ENCODE results near the gene TMA7. TPM values are rescaled to one million over a fixed set of nuclear protein-coding genes. Genes with fewer than 3 reads are reported as not detected.

The TMA7 gene
- total RNA-seq, 3 donors from 2014 or later = 130 to 193 (median 153) TPM

DNA sequence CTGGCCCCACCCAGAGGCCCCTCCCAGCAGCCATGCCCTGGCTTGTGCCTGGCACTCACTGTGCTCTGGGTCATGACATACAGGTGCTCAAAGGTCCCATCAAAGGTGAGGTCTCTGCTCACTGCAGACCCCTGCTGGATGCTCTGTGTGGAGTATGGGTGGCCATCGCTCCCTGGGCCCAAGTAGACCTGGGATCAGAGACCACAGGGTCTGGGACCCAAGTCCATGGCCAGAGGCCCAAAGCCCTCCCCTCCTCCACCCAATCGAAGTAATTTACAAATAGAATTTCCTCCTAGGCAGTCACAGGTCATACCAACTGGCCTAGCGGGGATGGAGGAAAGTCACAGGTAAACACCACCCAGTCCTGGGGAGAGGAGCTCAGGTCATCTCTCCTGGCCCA lies 17.8 kb upstream of the TMA7 start:
- Histone ChIP-seq H3K9me3 (no peaks in the 10 kb centered on the region), H3K4me3 (no peak overlapping the region), H3K4me1 (ENCODE audit: low read depth) (peaks cover 14% of the 10 kb centered on the region), H3K36me3 (ENCODE audit: low read depth) (no peaks in the 10 kb centered on the region)
- TF ChIP-seq, protein P1, sequence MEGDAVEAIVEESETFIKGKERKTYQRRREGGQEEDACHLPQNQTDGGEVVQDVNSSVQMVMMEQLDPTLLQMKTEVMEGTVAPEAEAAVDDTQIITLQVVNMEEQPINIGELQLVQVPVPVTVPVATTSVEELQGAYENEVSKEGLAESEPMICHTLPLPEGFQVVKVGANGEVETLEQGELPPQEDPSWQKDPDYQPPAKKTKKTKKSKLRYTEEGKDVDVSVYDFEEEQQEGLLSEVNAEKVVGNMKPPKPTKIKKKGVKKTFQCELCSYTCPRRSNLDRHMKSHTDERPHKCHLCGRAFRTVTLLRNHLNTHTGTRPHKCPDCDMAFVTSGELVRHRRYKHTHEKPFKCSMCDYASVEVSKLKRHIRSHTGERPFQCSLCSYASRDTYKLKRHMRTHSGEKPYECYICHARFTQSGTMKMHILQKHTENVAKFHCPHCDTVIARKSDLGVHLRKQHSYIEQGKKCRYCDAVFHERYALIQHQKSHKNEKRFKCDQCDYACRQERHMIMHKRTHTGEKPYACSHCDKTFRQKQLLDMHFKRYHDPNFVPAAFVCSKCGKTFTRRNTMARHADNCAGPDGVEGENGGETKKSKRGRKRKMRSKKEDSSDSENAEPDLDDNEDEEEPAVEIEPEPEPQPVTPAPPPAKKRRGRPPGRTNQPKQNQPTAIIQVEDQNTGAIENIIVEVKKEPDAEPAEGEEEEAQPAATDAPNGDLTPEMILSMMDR (IDR thresholded peaks at IDR 0.05) = no peak
- ATAC-seq (no peak), DNase-seq (no peak)
- intact Hi-C loops (cut with DNase I, micrococcal nuclease) = no loop called here

DNA sequence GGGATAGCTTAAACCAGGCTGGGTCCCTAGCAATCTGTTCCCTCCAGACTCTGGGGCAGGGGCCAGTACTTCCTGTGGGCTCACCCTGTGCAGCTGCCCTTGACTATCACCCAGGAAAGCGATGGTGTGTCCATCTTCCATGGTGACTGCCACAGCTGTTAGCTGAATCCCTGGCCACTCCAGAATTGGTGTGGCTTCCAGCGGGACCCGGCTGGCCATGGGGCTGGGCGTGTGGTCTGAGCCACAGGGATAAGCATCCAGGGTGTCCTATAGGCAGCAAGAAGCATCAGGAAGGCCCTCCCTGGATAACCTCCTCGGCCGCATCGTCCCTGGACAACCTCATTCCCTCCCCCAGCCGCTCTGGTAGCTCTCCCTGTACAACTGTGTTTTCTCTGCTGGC lies 17.4 kb upstream of the TMA7 start:
- DNase-seq = no peak
- no peak overlapping the region for H3K4me3 ChIP-seq
- H3K9me3 ChIP-seq = no peaks in the 10 kb centered on the region
- no peak for ATAC-seq
- no peaks in the 10 kb centered on the region for H3K36me3 ChIP-seq (ENCODE audit: low read depth)
- intact Hi-C loops (cut with DNase I, micrococcal nuclease) = no loop called here
- TF ChIP-seq, protein P1 (IDR thresholded peaks at IDR 0.05) = no peak
- H3K4me1 ChIP-seq (ENCODE audit: low read depth) = peaks cover 18% of the 10 kb centered on the region

DNA sequence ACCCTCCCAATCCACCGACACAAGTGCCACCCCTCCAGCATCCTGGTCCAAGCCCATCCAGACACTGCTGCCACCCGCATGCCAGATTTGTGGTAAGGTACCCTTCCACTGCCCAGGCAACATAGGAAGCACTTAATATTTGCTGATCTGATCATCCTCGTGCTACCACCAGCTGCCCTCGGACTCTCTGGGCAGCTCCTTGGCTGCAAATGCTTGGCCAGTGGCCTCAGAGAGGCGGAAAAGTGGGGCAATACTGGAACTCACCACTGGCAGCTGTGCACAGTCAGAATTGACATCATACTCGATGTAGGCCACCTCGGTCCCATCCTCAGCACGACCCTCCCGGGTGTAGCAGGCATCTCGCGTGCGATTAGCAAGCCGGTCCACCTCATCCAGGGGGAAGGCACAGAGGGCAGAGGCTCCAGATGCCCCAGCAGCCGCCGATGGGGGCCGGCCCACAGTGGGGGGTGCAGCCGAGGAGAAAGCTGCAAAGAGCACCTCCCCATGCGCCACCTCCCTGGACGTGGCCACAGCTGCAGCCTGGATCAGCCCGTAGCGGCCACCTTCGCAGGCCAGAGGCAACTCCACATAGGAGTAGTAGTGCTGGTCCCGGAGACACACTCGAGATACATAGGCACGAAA lies 16.7 kb upstream of the TMA7 start:
- no peaks in the 10 kb centered on the region for H3K36me3 ChIP-seq (ENCODE audit: low read depth)
- H3K4me1 ChIP-seq (ENCODE audit: low read depth) = peaks cover 19% of the 10 kb centered on the region
- DNase-seq = no peak
- TF ChIP-seq, protein P1 (IDR thresholded peaks at IDR 0.05) = no peak
- intact Hi-C loops (cut with DNase I, micrococcal nuclease) = no loop called here
- no peak for ATAC-seq
- H3K9me3 ChIP-seq = no peaks in the 10 kb centered on the region
- no peak overlapping the region for H3K4me3 ChIP-seq

DNA sequence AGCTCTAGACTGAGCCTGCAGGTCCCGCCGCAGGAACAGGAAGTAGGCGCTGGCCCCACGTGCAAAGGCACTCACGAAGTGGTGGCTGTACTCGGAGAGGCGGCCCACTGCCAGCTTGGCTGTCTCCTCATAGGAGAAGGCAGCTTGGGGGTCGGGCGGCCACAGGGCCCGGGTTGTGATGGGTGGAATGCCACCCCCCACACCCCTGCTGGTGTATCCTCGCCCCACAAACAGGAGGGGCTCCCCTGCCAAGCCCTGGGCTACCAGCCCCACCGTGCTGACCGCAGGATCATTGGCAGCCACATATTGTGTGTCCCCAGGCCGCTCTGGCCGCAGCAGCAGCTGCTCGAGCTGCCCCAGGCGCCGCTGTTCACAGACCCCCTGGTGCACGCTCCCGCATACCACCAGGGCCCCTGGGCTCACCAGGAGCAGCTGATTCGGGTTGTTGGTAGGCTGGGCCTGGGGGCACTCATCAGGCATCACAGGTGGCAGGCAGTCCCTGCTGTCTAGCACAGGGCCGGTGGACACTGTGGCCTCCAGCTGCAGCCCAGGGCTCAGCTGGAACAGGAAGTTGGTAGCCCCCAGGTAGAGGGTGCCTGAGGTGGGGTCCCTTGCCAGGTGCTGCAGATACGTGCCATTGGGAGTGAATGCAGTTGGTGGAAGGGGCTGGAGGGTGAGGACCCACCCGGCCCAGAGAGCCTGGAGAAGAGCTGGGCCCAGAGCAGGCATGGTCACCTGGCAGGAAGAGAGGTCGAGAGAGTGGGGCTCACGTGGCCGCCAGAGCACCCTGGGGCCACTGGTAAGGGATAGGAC lies 16.0 kb upstream of the TMA7 start:
- Histone ChIP-seq H3K36me3 (ENCODE audit: low read depth) (no peaks in the 10 kb centered on the region), H3K4me1 (ENCODE audit: low read depth) (peaks cover 19% of the 10 kb centered on the region), H3K4me3 (no peak overlapping the region), H3K9me3 (no peaks in the 10 kb centered on the region)
- ATAC-seq (no peak), DNase-seq (no peak)
- intact Hi-C loops (cut with DNase I, micrococcal nuclease) = no loop called here
- TF ChIP-seq, protein P1 (IDR thresholded peaks at IDR 0.05) = no peak

DNA sequence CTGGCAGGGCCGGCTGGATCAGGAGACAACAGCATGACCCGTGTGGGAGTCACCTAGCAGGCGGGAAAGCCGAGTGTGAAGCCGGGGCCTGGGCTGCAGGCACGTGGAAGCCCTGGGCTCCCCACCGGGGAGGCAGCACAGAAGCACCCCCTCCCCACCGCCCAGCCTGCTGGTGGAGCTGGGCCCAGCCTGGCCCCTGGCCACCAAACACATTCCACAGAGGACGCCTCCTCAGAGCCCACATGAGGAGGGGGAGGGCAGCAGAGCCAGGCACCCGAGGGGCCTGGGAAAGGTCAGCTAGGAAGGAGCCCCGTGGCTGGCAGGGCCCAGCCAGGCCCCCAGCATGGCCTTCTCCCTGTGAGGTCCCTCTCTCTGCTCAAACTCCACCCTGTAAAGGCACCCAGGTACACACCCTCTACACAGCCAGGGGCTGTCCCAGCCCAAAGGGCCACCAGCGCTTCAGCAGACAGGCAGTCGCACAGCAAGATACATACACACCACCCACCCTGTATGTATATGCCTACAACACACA lies 14.7 kb upstream of the TMA7 start:
- ATAC-seq (no peak), DNase-seq (peak in 1 of 3 donors; percentile 36)
- intact Hi-C loops (cut with DNase I, micrococcal nuclease) = no loop called here
- TF ChIP-seq, protein P1 (IDR thresholded peaks at IDR 0.05) = no peak
- Histone ChIP-seq H3K36me3 (ENCODE audit: low read depth) (no peaks in the 10 kb centered on the region), H3K9me3 (no peaks in the 10 kb centered on the region), H3K4me1 (ENCODE audit: low read depth) (peaks cover 24% of the 10 kb centered on the region), H3K4me3 (no peak overlapping the region)
